ENCODE measurements around the gene WNT11.

WNT11 gene

GRCh38 chr11:76152741-76153570, 53.3 kb downstream of the WNT11 start:
- ATAC-seq = no peak

GRCh38 chr11:76152086-76152681, 54.1 kb downstream of the WNT11 start:
- ATAC-seq = peak; percentile 93 to 96

DNA sequence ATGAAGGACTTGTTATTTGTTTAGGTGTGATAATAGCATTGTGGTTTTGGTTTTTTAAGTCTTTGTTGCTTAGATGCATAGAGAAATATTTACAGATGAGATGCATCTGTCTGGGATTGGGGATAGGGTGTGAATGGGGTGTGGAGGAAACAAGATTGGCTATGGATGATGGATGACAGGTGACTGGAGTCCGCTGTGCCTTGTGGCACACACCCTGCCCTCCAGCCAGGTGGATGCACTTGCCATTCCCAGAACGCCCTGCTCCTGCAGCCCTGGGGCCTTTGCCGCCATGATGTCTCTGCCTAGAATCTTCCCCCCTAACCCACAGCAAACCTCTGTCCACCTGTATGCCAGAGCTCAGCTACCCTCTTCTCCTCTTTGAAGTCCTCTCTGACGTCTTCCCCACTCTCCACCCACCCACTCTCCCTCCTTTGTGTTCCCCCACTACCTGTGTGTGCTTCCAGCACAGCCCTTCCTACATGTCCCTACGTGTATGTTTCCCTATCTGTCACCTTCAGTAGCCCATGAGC, 54.7 kb downstream of the WNT11 start:
- no peak for ATAC-seq

DNA sequence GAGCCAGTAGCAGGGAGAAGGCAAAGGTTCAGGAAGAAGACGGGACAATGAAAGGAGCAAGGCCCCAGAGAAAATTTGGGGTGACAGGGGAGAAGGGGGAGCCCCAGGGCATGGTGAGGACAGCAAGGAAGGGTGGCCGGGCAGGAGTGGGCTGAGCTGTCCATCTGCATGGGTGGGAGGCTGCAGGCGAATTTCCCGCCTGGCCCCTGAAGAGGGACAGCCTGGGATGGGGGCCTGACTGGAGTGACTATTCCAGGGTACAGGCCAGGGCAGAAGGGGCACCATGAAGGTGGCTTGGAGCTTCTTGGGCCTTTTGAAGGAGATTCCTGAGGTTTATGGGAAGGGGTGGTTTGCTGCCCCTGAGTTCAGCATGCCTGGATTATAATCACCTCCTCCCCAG, 56.2 kb downstream of the WNT11 start:
- no peak for ATAC-seq

- no peak for ATAC-seq
These were observed 56.6 kb downstream of the WNT11 start for GRCh38 chr11:76149713-76150112.

DNA sequence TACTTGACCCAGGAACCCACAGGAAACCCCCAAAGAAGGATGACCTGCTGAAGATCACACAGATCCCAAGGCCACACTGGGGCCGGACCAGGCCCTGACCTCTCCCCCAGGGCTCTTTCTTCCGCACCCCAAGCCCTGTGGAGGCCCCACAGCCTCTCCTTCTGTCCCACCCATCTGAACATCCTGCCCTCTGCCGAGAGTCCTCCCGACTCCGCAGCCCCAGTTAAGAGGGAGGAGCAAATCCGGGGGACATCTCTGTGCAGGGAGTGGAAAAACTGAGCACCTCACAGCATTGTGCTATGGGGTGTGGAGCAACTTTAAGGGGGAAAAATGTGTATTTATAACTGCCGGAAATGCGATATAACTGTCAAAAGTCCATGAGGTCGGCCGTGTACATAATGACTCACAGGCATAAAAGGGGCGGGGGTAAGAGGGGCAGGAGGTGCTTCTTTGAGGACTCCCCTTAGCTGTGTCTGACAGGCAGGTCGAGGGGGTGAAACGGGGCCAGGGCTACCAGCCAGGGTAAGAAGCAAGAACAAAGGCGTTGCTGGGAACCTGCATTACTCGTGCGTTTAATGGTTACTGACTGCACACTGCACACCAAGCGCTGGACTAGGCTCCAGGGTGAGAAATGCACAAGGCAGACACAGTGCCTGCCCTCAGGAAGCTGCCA, 57.2 kb downstream of the WNT11 start:
- no peak for ATAC-seq

DNA sequence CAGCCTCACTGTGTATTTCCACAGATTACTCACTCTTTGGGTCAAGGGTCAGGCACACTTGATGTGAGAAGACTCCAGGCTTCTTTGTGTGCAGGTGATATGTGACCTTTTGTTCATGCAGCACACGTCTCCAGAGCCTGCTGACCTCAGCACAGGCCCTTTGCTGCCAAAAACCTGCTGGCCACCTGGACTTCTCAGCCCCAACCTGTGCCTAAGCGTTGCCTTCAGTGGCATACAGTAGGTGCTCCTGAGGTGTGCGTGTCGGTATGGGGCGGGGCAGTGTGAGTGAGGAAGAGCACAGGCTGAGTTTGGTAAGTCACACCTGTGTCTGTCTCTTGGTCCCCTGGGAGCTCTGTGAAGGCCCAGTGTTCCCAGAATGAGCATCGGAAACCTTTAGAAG, 58.1 kb downstream of the WNT11 start:
- no peak for ATAC-seq

- ATAC-seq = no peak
These were observed 59.1 kb downstream of the WNT11 start for GRCh38 chr11:76147106-76147740.

DNA sequence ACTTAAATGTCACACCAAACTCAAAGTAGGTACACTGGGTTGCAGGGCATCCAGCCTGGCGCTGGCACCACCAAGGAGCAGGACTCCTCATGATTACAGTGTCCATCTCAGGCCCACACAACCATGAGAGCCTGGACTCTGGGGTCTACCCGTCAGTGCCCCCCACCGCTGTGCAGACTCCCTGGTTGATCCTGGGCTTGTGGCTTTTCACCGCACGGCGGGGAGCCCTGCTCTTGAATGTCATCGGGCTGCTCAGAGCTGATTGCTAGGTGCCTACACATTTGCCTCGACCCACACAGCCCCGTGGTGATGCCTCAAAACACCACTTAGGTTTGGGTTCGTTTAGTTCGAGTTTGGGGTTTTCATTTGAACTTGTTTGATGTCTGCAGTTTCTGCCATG, 63.0 kb downstream of the WNT11 start:
- no peak for ATAC-seq

- ATAC-seq = no peak
These were observed 64.3 kb downstream of the WNT11 start for GRCh38 chr11:76141901-76142588.

DNA sequence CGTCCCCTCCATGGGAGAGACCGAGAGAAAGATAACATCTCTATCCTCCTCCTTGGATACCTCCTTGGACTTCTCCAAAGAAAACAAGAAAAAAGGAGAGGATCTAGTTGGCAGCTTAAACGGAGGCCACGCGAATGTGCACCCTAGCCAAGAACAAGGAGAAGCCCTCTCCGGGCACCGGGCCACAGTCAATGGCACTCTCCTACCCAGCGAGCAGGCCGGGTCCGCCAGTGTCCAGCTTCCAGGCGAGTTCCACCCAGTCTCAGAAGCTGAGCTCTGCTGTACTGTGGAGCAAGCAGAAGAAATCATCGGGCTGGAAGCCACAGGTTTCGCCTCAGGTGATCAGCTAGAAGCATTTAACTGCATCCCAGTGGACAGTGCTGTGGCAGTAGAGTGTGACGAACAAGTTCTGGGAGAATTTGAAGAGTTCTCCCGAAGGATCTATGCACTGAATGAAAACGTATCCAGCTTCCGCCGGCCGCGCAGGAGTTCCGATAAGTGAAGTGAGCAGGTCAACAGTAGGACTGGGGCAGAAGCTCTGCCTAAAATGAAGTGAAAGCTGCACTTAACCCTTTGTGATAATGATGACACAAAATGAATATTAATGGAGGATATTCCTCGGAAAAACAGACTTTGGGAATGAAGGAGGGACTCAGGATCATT, 65.3 kb downstream of the WNT11 start:
- no peak for ATAC-seq

GRCh38 chr11:76139314-76139713, 67.0 kb downstream of the WNT11 start:
- ATAC-seq = no peak
